ENCODE results near the gene ANKRD12. TPM values are rescaled to one million over a fixed set of nuclear protein-coding genes. Genes with fewer than 3 reads are reported as not detected.

The ANKRD12 gene
- total RNA-seq, 4 donors from 2014 or later = 45.6 to 58.6 (median 47.4) TPM

- DNase-seq (ENCODE audit: low spot score) (no peak), ATAC-seq (ENCODE audit: low FRiP score) (no peak)
- TF ChIP-seq CTCF (IDR thresholded peaks at IDR 0.05) = no peak
These were observed 4.4 kb downstream of the ANKRD12 start for GRCh38 chr18:9140984-9141383.

GRCh38 chr18:9146224-9146623 is 9.6 kb downstream of the ANKRD12 start:
- ATAC-seq (ENCODE audit: low FRiP score) (no peak), DNase-seq (ENCODE audit: low spot score) (no peak)
- TF ChIP-seq CTCF (IDR thresholded peaks at IDR 0.05) = no peak

GRCh38 chr18:9147440-9148202 is 11.0 kb downstream of the ANKRD12 start:
- peak; percentile 85 for ATAC-seq (ENCODE audit: low FRiP score)
- TF ChIP-seq CTCF (IDR thresholded peaks at IDR 0.05) = peak in 2 of 3 donors; percentile 45 to 65
- no peak for DNase-seq (ENCODE audit: low spot score)

- no peak for TF ChIP-seq CTCF (IDR thresholded peaks at IDR 0.05)
- ATAC-seq (ENCODE audit: low FRiP score) (no peak), DNase-seq (ENCODE audit: low spot score) (no peak)
These were observed 11.6 kb downstream of the ANKRD12 start for GRCh38 chr18:9148203-9148552.

GRCh38 chr18:9150121-9150520 is 13.5 kb downstream of the ANKRD12 start:
- TF ChIP-seq CTCF (IDR thresholded peaks at IDR 0.05) = no peak
- ATAC-seq (ENCODE audit: low FRiP score) (no peak), DNase-seq (ENCODE audit: low spot score) (no peak)

- ATAC-seq (ENCODE audit: low FRiP score) = no peak
- DNase-seq (ENCODE audit: low spot score) = no peak
- no peak for TF ChIP-seq CTCF (IDR thresholded peaks at IDR 0.05)
These were observed 16.7 kb downstream of the ANKRD12 start for GRCh38 chr18:9153256-9153655.

GRCh38 chr18:9156604-9157249 is 20.1 kb downstream of the ANKRD12 start:
- no peak for ATAC-seq (ENCODE audit: low FRiP score)
- DNase-seq (ENCODE audit: low spot score) = no peak
- no peak for TF ChIP-seq CTCF (IDR thresholded peaks at IDR 0.05)
